A549 (cell line): ENCODE results near the gene SYT6. TPM values are rescaled to one million over a fixed set of nuclear protein-coding genes. Genes with fewer than 3 reads are reported as not detected.

ENCODE experiments used
- ATAC-seq, 2 experiments: fragments of 200-7000 bp in 1 of 2; fragments of >200 bp in 1 of 2; cut with Nextera tagmentation in 1 of 2; cut with Tn5 transposase in 1 of 2; 3 replicates each; pipeline versions ENCODE4 v1.8.0 to v1.9.1; 2018 to 2020; ENCODE audit warnings: mild to moderate bottlenecking in 1 of 2, moderate library complexity in 1 of 2
- CTCF ChIA-PET: fragments of 300-600 bp; sonication (Branson Sonifier 250); formaldehyde crosslinking; extraction: SDS; loops from one replicate; lab custom pipeline; 2021; ENCODE audit warnings: antibody characterized with exemption, inconsistent platforms; lab: Yijun Ruan, JAX
- POLR2A ChIA-PET: fragments of 350-600 bp; formaldehyde crosslinking; extraction: SDS; loops from one replicate; lab custom pipeline; 2021; ENCODE audit warnings: antibody characterized with exemption, inconsistent platforms; lab: Yijun Ruan, JAX
- DNase-seq, 2 experiments: peaks; one replicate each; pipeline versions ENCODE4 v3.0.0 to v3.0.0-alpha.2; 2011 to 2016; ENCODE audit warnings: low read depth in 1 of 2, low spot score in 1 of 2
- FAIRE-seq: peaks from 2 replicates; lab custom pipeline; 2011; peaks lifted over from hg19 to GRCh38; lab: Jason Lieb, UNC
- H3K27ac ChIP-seq, 2 experiments: fragments of >200 bp; sonication (Bioruptor Twin); formaldehyde crosslinking; 3 replicates each; pipeline ENCODE4 v1.5.1; 2016 to 2017
- H3K4me1 ChIP-seq: fragments of >200 bp; sonication (Bioruptor Twin); formaldehyde crosslinking; 3 replicates; pipeline ENCODE4 v1.6.1; 2016
- H3K4me2 ChIP-seq: fragments of >200 bp; sonication (Bioruptor Twin); formaldehyde crosslinking; 3 replicates; pipeline ENCODE4 v1.6.1; 2016
- H3K4me3 ChIP-seq: fragments of >200 bp; sonication (Bioruptor Twin); formaldehyde crosslinking; 3 replicates; pipeline ENCODE4 v1.5.1; 2016
- H3K9me3 ChIP-seq: fragments of >200 bp; sonication (Bioruptor Twin); formaldehyde crosslinking; 3 replicates; pipeline ENCODE4 v1.6.1; 2016
- CBX2 ChIP-seq: fragments of 200-600 bp; sonication (generic); IDR thresholded peaks from 2 replicates; pipeline ENCODE4 v1.6.1; 2016; ENCODE audit warnings: low read depth, mild to moderate bottlenecking, borderline replicate concordance
- CEBPB ChIP-seq, 2 experiments: fragments of >200 bp in 1 of 2; sonication (Bioruptor Twin) in 1 of 2; formaldehyde crosslinking in 1 of 2; IDR thresholded peaks; 2 replicates each; pipeline ENCODE4 v1.6.1; 2012 to 2016
- E2F6 ChIP-seq: IDR thresholded peaks from 2 replicates; pipeline ENCODE4 v1.6.1; 2012; ENCODE audit warnings: low read depth, borderline replicate concordance
- EHF ChIP-seq: fragments of 250-450 bp; sonication (Bioruptor Pico); IDR thresholded peaks from 2 replicates; pipeline ENCODE4 v1.5.0; 2020; ENCODE audit warnings: mild to moderate bottlenecking
- EHMT2 ChIP-seq: fragments of 200-600 bp; sonication (generic); IDR thresholded peaks from 2 replicates; pipeline ENCODE4 v1.6.1; 2016; ENCODE audit warnings: antibody characterized with exemption, low read depth, mild to moderate bottlenecking, moderate library complexity
- EP300 ChIP-seq, 2 experiments: fragments of >200 bp; sonication (Bioruptor Twin); formaldehyde crosslinking; IDR thresholded peaks; 2 replicates in 1 of 2; 3 replicates in 1 of 2; pipeline ENCODE4 v1.6.1; 2016 to 2017
- GATA3 ChIP-seq: IDR thresholded peaks from 2 replicates; pipeline ENCODE4 v1.6.1; 2012; ENCODE audit warnings: borderline replicate concordance
- HDAC2 ChIP-seq: fragments of 200-600 bp; sonication (generic); IDR thresholded peaks from 2 replicates; pipeline ENCODE4 v1.6.1; 2016
- HOXB13 ChIP-seq: fragments of 250-450 bp; sonication (Bioruptor Pico); IDR thresholded peaks from 2 replicates; pipeline ENCODE4 v1.5.0; 2020; ENCODE audit warnings: low read depth, mild to moderate bottlenecking, moderate library complexity
- HOXB5 ChIP-seq: fragments of 250-450 bp; sonication (Bioruptor Pico); IDR thresholded peaks from 2 replicates; pipeline ENCODE4 v1.5.0; 2020; ENCODE audit warnings: mild to moderate bottlenecking, moderate library complexity
- KDM5A ChIP-seq: fragments of 200-600 bp; sonication (generic); IDR thresholded peaks from 2 replicates; pipeline ENCODE4 v1.6.1; 2016; ENCODE audit warnings: antibody characterized with exemption, mild to moderate bottlenecking
- MYC ChIP-seq: IDR thresholded peaks from 2 replicates; pipeline ENCODE4 v1.6.1; 2012; ENCODE audit warnings: mild to moderate bottlenecking, inconsistent platforms, low read length, improper control_type of control experiment, borderline replicate concordance
- NPAS2 ChIP-seq: fragments of 250-450 bp; sonication (Bioruptor Pico); IDR thresholded peaks from 2 replicates; pipeline ENCODE4 v1.8.0; 2022; ENCODE audit warnings: mild to moderate bottlenecking, moderate library complexity, borderline replicate concordance
- PHF8 ChIP-seq: fragments of 200-600 bp; sonication (generic); IDR thresholded peaks from 2 replicates; pipeline ENCODE4 v1.6.1; 2016; ENCODE audit warnings: low read depth, mild to moderate bottlenecking, antibody characterized with exemption, moderate library complexity, borderline replicate concordance
- RFX5 ChIP-seq: fragments of 450-650 bp; IDR thresholded peaks from 2 replicates; pipeline ENCODE4 v1.7.1; 2014; ENCODE audit warnings: antibody characterized with exemption, mild to moderate bottlenecking, moderate library complexity
- TP53 ChIP-seq: fragments of 250-450 bp; sonication (Bioruptor Pico); IDR thresholded peaks from 2 replicates; pipeline ENCODE4 v1.5.0; 2021; ENCODE audit warnings: mild to moderate bottlenecking, moderate library complexity
- ZC3H11A ChIP-seq: fragments of 450-650 bp; IDR thresholded peaks from 2 replicates; pipeline ENCODE4 v1.6.1; 2014; ENCODE audit warnings: antibody characterized with exemption, mild to moderate bottlenecking
- ZFP36 ChIP-seq: fragments of 450-650 bp; IDR thresholded peaks from 2 replicates; pipeline ENCODE4 v1.6.1; 2014; ENCODE audit warnings: borderline replicate concordance; ENCODE audit not compliant: partially characterized antibody
- ZNF302 ChIP-seq: fragments of 250-450 bp; sonication (Bioruptor Pico); IDR thresholded peaks from 2 replicates; pipeline ENCODE4 v1.9.0; 2021; ENCODE audit warnings: inconsistent platforms, mild to moderate bottlenecking, moderate library complexity
- WGBS: methylation state at CpG from one replicate; pipeline ENCODE4 v1.1.6; 2017; ENCODE audit errors: missing lambda C conversion rate; 5-methylcytosine and 5-hydroxymethylcytosine counted together
- polyA plus RNA-seq, 4 experiments: library from polyadenylated mRNA; depleted of rRNA in 3 of 4; stranded (reverse); fragments of >200 nt; fragmentation: RNase III in 1 of 4; extraction: RNeasy Plus Mini Kit Qiagen cat#74134 plus additional on column Dnase treatment in 1 of 4; gene quantifications; 2 replicates in 3 of 4; 3 replicates in 1 of 4; pipeline ENCODE4 v1.2.3, GENCODE V29; 2011 to 2017
- TF ChIP-seq, protein P1 (sequence below): fragments of >200 bp; sonication (Bioruptor Twin); formaldehyde crosslinking; IDR thresholded peaks from 2 replicates; pipeline ENCODE4 v1.6.1; 2016
- TF ChIP-seq, protein P2 (sequence below): fragments of 150-350 bp; IDR thresholded peaks from 2 replicates; pipeline ENCODE4 v1.6.1; 2014; ENCODE audit warnings: low read depth, mild to moderate bottlenecking, low read length
- TF ChIP-seq, protein P3 (sequence below): fragments of 250-450 bp; sonication (Bioruptor Pico); IDR thresholded peaks from 2 replicates; pipeline ENCODE4 v1.5.0; 2020; ENCODE audit warnings: low read depth, mild to moderate bottlenecking, moderate library complexity

Gene SYT6
- polyA plus RNA-seq, 2 of the 4 experiments (the other 2 are of a cell fraction), result 0.57 to 1.1 TPM

GRCh38 chr1:114082304-114082630 lies 71.4 kb downstream of the SYT6 start:
- FAIRE-seq (no peak), DNase-seq (no peak), ATAC-seq (no peak)
- 31% methylated on average over 2 of the region's 2 CpGs for WGBS
- no peak for TF ChIP-seq CBX2
- no peaks in the 10 kb centered on the region for H3K9me3 ChIP-seq
- no peak overlapping the region for H3K27ac ChIP-seq
- CTCF ChIA-PET, result no interaction called here
- POLR2A ChIA-PET, result no interaction called here
- H3K4me3 ChIP-seq, result no peak overlapping the region
- no peaks in the 10 kb centered on the region for H3K4me1 ChIP-seq
- H3K4me2 ChIP-seq, result no peak overlapping the region

DNA sequence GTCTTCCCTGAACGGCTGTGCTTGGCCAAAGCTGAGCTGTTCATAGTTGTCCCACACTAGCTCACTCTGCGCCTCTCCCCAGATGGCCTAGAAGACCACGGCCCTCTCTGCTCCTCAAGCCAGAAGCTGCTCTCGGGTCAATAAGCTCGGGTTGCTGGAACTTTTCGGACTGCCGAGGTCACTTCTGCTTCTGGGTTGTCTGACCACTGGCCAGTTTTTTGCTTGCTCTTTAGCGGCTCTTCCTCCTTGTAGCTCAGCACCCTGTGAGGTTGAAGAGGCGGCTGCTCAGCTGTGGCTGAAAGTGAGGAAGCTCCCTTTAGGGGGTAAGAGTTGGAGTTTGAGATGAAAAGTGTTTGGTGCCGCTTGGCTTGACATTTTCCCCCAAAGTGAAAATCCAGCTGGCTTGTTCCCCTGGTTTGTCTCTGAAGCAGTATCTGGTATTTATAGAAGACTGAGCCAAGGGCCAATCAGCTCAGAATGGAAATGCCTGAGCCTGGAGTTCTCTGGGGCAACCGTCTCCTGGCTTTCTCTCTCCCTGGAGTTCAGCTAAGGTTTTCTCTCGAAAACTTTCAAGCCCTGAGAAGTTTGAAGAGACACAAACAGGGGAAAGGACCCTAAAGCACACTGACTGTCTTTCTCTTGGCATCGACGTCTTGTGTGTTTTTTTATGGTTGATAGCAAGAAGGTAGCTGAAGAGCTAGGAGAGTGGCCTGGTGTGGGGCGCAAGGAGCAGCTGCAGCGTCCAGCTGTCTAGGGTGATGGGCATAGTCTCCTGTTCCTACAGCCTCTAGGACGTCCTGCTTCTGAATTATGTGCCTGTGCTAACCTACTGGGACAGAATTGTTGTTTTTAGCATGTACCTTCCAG lies 72.0 kb downstream of the SYT6 start:
- Histone ChIP-seq H3K9me3 (no peaks in the 10 kb centered on the region), H3K4me2 (no peak overlapping the region), H3K4me3 (no peak overlapping the region), H3K27ac (no peak overlapping the region), H3K4me1 (no peaks in the 10 kb centered on the region)
- no peak for DNase-seq
- WGBS, result 69% methylated on average over 16 of the region's 17 CpGs
- FAIRE-seq, result no peak
- CTCF ChIA-PET, result no interaction called here
- TF ChIP-seq EHF (CRISPR knock-in tag) (no peak), NPAS2 (no peak), KDM5A (no peak)
- ATAC-seq, result no peak
- POLR2A ChIA-PET, result no interaction called here

DNA sequence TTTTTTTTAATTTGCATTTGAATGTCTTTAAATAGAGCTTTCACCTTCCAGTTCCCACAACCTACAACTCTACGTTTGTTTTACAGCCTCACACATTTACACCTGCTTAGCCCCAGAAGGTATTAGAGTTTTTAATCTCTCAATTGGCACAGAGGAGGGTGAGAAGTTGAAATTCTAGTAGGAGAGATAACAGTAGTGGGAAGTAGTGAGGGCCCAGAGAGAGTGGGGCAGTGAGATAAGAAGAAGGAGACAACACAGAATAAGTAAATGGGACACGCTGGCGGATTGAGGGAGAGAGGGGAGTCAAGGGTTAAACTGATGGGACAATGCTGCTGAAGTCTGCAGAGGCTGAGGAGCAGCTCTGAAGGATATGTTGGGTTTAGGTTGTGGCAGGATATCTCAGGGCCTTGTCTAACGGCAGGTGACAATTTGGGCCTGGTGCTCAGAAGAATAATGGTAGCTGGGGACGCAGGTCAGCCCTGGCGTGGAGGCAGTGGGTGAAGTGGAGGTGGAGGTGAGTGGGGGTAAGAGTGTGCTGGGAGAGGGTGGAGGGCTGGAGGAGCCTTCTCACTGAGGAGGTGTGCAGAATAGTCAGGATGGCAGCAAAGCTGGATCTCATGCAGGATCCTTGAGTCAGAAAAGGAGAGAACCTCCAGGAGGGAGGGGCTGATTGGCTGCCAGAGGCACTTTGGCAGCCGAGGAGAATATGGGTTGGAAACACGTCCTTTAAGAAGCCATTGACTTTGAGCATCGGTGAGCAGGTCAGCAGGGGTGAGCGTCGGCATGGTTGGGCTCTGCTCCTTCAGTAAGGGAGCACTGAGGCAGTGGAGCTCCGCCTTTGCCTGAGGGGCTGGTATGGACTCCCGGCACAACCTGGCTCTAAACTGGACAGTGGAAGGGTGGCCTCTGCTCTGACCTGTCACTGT lies 72.9 kb downstream of the SYT6 start:
- FAIRE-seq, result no peak
- no peak overlapping the region for H3K4me2 ChIP-seq
- POLR2A ChIA-PET, result no interaction called here
- TF ChIP-seq HDAC2 (no peak), CEBPB (IDR thresholded peaks at IDR 0.05) (no peak), EHMT2 (no peak), GATA3 (no peak), MYC (no peak), RFX5 (no peak), ZC3H11A (no peak), HOXB5 (CRISPR knock-in tag) (no peak), EP300 (IDR thresholded peaks at IDR 0.05) (no peak), TP53 (no peak), ZNF302 (no peak), ZFP36 (no peak), PHF8 (no peak), HOXB13 (no peak), E2F6 (no peak), NPAS2 (no peak)
- TF ChIP-seq, protein P1, sequence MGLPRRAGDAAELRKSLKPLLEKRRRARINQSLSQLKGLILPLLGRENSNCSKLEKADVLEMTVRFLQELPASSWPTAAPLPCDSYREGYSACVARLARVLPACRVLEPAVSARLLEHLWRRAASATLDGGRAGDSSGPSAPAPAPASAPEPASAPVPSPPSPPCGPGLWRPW, result no peak
- TF ChIP-seq, protein P2, sequence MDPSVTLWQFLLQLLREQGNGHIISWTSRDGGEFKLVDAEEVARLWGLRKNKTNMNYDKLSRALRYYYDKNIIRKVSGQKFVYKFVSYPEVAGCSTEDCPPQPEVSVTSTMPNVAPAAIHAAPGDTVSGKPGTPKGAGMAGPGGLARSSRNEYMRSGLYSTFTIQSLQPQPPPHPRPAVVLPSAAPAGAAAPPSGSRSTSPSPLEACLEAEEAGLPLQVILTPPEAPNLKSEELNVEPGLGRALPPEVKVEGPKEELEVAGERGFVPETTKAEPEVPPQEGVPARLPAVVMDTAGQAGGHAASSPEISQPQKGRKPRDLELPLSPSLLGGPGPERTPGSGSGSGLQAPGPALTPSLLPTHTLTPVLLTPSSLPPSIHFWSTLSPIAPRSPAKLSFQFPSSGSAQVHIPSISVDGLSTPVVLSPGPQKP, result no peak
- TF ChIP-seq, protein P3, sequence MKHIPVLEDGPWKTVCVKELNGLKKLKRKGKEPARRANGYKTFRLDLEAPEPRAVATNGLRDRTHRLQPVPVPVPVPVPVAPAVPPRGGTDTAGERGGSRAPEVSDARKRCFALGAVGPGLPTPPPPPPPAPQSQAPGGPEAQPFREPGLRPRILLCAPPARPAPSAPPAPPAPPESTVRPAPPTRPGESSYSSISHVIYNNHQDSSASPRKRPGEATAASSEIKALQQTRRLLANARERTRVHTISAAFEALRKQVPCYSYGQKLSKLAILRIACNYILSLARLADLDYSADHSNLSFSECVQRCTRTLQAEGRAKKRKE, result no peak
- TF ChIP-seq, all 56 proteins: peak for 0
- Histone ChIP-seq H3K9me3 (no peaks in the 10 kb centered on the region), H3K4me1 (no peaks in the 10 kb centered on the region), H3K4me3 (no peak overlapping the region), H3K27ac (no peak overlapping the region)
- DNase-seq, result no peak
- CTCF ChIA-PET, result interaction anchor here (1.0 kb wide), 2 partner anchors 10 to 266 kb away, joined by 3 to 7 read pairs; no protein-coding TSS in a partner anchor
- ATAC-seq, result no peak
- WGBS, result 74% methylated on average over 8 of the region's 13 CpGs
